ENCODE results near the gene ELAVL1. TPM values are rescaled to one million over a fixed set of nuclear protein-coding genes. Genes with fewer than 3 reads are reported as not detected.
A peak's percentile ranks its signal among the peaks of the same experiment; 100 is the strongest.
"Not testable (repeated sequence)": the region's sequence is repeated elsewhere in the genome, so short reads cannot be mapped to it uniquely, and the experiment has no call there.

Gene ELAVL1
- total RNA-seq, 2 experiments from 2014 or later = 143 to 145 TPM

GRCh38 chr19:7961082-7961481, 44.4 kb downstream of the ELAVL1 start:
- POLR2A ChIA-PET; H3K27ac Mint-ChIP-seq; H3K4me1 Mint-ChIP-seq (ENCODE audit: low read depth); intact Hi-C loops (cut with micrococcal nuclease); H3K27me3 Mint-ChIP-seq; H3K9me3 Mint-ChIP-seq; DNase-seq; H3K4me3 Mint-ChIP-seq; CTCF ChIA-PET: not testable (repeated sequence)
- H3K36me3 Mint-ChIP-seq = peaks cover 14% of the 10 kb centered on the region

DNA sequence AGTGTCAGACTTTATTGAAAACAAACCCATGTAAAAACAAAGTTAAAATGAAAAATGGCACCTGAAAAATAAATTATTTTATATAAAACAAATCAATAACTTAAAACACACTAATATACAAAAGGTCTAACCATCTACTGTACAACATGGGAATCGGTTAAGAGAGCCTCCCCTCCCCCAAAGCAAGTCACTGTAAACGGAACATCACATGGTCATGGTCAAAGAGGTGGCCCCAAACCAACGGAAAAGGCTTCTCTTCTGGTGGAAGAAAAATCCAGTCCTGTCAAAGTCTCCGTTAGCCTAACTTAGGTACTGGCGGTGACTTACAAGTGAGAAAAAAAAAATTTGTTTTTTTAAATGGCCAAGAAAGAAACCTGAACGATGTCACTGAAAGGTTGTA, 46.2 kb downstream of the ELAVL1 start:
- Mint-ChIP-seq H3K4me1 (ENCODE audit: low read depth) (no peaks in the 10 kb centered on the region), H3K27ac (no peak overlapping the region), H3K36me3 (peaks cover 10% of the 10 kb centered on the region), H3K4me3 (no peak overlapping the region), H3K27me3 (no peaks in the 10 kb centered on the region), H3K9me3 (no peaks in the 10 kb centered on the region)
- ChIA-PET CTCF (interaction anchor here (2.3 to 2.6 kb wide), 2 partner anchors 11 to 15 kb away, joined by 6 to 13 read pairs; partner anchors contain the start of gene TIMM44), POLR2A (no interaction called here)
- intact Hi-C loops (cut with micrococcal nuclease) = no loop called here
- no peak for DNase-seq

DNA sequence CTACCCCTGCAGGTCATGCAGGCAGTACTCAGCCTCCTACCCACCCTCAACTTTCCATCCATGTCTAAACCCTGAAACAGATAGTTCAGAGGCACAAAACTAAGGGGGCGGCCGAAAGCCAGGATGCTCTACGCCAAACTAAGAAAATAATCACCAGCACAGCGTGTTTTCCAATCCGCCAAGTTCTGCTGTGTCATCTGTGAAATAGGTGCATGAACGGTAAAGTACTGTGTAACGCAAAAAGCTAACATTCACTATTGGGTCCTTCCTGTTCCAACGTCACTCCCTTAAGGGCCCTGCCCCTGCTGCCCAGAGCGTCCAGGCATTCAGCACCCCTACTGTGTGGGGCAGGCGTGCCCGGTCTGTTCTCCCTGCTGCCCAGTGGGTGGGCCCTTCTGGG, 49.7 kb downstream of the ELAVL1 start:
- Mint-ChIP-seq H3K9me3 (no peaks in the 10 kb centered on the region), H3K4me3 (no peak overlapping the region), H3K36me3 (no peaks in the 10 kb centered on the region), H3K27ac (no peak overlapping the region), H3K27me3 (no peaks in the 10 kb centered on the region), H3K4me1 (ENCODE audit: low read depth) (no peaks in the 10 kb centered on the region)
- no peak for DNase-seq
- ChIA-PET CTCF (interaction anchor here (2.1 kb wide), 1 partner anchor 12 kb away, joined by 11 read pairs; the partner anchor contains the start of gene TIMM44), POLR2A (no interaction called here)
- intact Hi-C loops (cut with micrococcal nuclease) = no loop called here

- Mint-ChIP-seq H3K4me1 (ENCODE audit: low read depth) (no peaks in the 10 kb centered on the region), H3K9me3 (no peaks in the 10 kb centered on the region), H3K4me3 (no peak overlapping the region), H3K27ac (no peak overlapping the region), H3K36me3 (no peaks in the 10 kb centered on the region), H3K27me3 (no peaks in the 10 kb centered on the region)
- no peak for DNase-seq
- CTCF ChIA-PET = no interaction called here
- intact Hi-C loops (cut with micrococcal nuclease) = no loop called here
- POLR2A ChIA-PET = interaction anchor here (0.6 to 1.6 kb wide), 2 partner anchors 10 to 516 kb away, joined by 5 read pairs; partner anchors contain the start of gene TIMM44
Observed at GRCh38 chr19:7953576-7953975, 51.9 kb downstream of the ELAVL1 start.

GRCh38 chr19:7953060-7953459, 52.4 kb downstream of the ELAVL1 start:
- CTCF ChIA-PET = no interaction called here
- no peak overlapping the region for H3K27ac Mint-ChIP-seq

GRCh38 chr19:7947939-7948338, 57.5 kb downstream of the ELAVL1 start:
- Mint-ChIP-seq H3K27me3 (no peaks in the 10 kb centered on the region), H3K9me3 (no peaks in the 10 kb centered on the region), H3K4me3 (no peak overlapping the region), H3K27ac (no peak overlapping the region), H3K36me3 (no peaks in the 10 kb centered on the region), H3K4me1 (ENCODE audit: low read depth) (peaks cover 13% of the 10 kb centered on the region)
- ChIA-PET CTCF (no interaction called here), POLR2A (no interaction called here)
- no peak for DNase-seq
- intact Hi-C loops (cut with micrococcal nuclease) = no loop called here

More at GRCh38 chr19:7953060-7953459, 52.4 kb downstream of the ELAVL1 start:
- Mint-ChIP-seq H3K9me3 (no peaks in the 10 kb centered on the region), H3K27me3 (no peaks in the 10 kb centered on the region), H3K4me3 (no peak overlapping the region), H3K36me3 (no peaks in the 10 kb centered on the region), H3K4me1 (ENCODE audit: low read depth) (no peaks in the 10 kb centered on the region)
- no peak for DNase-seq
- POLR2A ChIA-PET = interaction anchor here (0.6 kb wide), 1 partner anchor 516 kb away, joined by 5 read pairs; no protein-coding TSS in a partner anchor
- intact Hi-C loops (cut with micrococcal nuclease) = no loop called here

DNA sequence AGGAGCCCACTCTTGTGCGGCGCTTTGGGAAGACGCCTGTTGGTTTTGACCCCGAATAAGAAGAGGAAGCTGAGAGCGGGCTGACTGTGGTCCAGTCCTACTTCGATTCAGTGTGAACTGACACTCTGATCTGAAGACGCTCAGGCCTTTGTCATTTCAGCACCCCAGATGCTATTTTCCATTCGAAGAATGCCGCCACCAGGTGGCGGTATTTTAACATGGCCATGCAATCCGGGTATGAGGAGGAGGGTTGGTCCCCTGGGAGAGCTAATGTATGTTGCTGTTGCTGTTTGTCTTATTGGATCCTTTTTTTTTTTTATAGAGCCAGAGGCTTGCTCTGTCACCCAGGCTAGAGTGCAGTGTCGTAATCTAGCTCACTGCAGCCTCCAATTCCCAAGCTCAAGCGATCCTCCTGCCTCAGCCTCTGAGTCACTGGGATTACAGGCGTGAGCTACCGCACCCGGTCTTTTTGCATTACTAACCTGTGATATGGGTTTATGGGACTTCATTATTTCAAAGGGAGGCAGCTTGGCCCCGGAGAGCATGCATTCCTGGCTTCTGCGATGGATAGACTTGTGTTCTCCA, 61.2 kb downstream of the ELAVL1 start:
- ChIA-PET CTCF (interaction anchor here (0.6 to 3.4 kb wide), 36 partner anchors 8 to 635 kb away, joined by 3 to 46 read pairs (median 5); partner anchors contain the start of genes CERS4, ELAVL1, MAP2K7 and SNAPC2), POLR2A (interaction anchor here (0.6 to 2.1 kb wide), 14 partner anchors 8 to 379 kb away, joined by 3 to 10 read pairs (median 5); partner anchors contain the start of genes ELAVL1 and MAP2K7)
- no peaks in the 10 kb centered on the region for H3K27me3 Mint-ChIP-seq
- DNase-seq = peak; percentile 92
- intact Hi-C loops (cut with micrococcal nuclease) = loop anchor here (1.0 to 5.0 kb wide), 4 partner anchors 58 to 309 kb away; partner anchors contain the start of gene CCL25
- peaks cover 34% of the 10 kb centered on the region for H3K4me1 Mint-ChIP-seq (ENCODE audit: low read depth)
- peaks cover 10% of the 10 kb centered on the region for H3K36me3 Mint-ChIP-seq
- H3K4me3 Mint-ChIP-seq = peak overlapping the region; percentile 92
- peak overlapping the region; percentile 98 for H3K27ac Mint-ChIP-seq
- H3K9me3 Mint-ChIP-seq = no peaks in the 10 kb centered on the region

- H3K27ac Mint-ChIP-seq = peak within 1 kb of the TSS; percentile 98
- H3K9me3 Mint-ChIP-seq = no peaks in the 10 kb centered on the region
- ChIA-PET POLR2A (interaction anchor here (0.6 to 2.1 kb wide), 16 partner anchors 8 to 379 kb away, joined by 3 to 10 read pairs (median 5); partner anchors contain the start of genes ELAVL1, MAP2K7, PET100 and XAB2), CTCF (interaction anchor here (0.6 to 3.4 kb wide), 36 partner anchors 8 to 841 kb away, joined by 3 to 46 read pairs (median 6); partner anchors contain the start of genes ELAVL1, HNRNPM, MAP2K7 and SNAPC2)
- intact Hi-C loops (cut with micrococcal nuclease) = loop anchor here (1.0 to 5.0 kb wide), 7 partner anchors 23 to 378 kb away; partner anchors contain the start of genes CCL25, MAP2K7, NDUFA7 and RPS28
- no peaks in the 10 kb centered on the region for H3K27me3 Mint-ChIP-seq
- peak; percentile 99 for DNase-seq
- peak within 1 kb of the TSS; percentile 92 for H3K4me3 Mint-ChIP-seq
- peaks cover 13% of the 10 kb centered on the region for H3K36me3 Mint-ChIP-seq
- H3K4me1 Mint-ChIP-seq (ENCODE audit: low read depth) = peaks cover 38% of the 10 kb centered on the region
Observed at GRCh38 chr19:7943444-7944176, 61.8 kb downstream of the ELAVL1 start, which contains the start of gene TIMM44. TIMM44 (minus strand) TSS chr19:7943666; CDS start chr19:7943651, 15 bp downstream.

GRCh38 chr19:7942981-7943443, 62.4 kb downstream of the ELAVL1 start:
- ChIA-PET POLR2A (interaction anchor here (0.7 to 2.1 kb wide), 14 partner anchors 9 to 380 kb away, joined by 3 to 10 read pairs (median 5); partner anchors contain the start of genes ELAVL1, MAP2K7, PET100 and XAB2), CTCF (interaction anchor here (0.6 to 3.4 kb wide), 19 partner anchors 9 to 841 kb away, joined by 3 to 46 read pairs (median 11); partner anchors contain the start of genes ELAVL1, HNRNPM, MAP2K7 and SNAPC2)
- intact Hi-C loops (cut with micrococcal nuclease) = loop anchor here (1.0 to 5.0 kb wide), 5 partner anchors 23 to 378 kb away; partner anchors contain the start of genes CCL25, MAP2K7, NDUFA7 and RPS28
- H3K36me3 Mint-ChIP-seq = peaks cover 13% of the 10 kb centered on the region
- peak overlapping the region; percentile 98 for H3K27ac Mint-ChIP-seq
- no peaks in the 10 kb centered on the region for H3K9me3 Mint-ChIP-seq
- H3K4me3 Mint-ChIP-seq = peak overlapping the region; percentile 92
- DNase-seq = no peak
- H3K4me1 Mint-ChIP-seq (ENCODE audit: low read depth) = peaks cover 38% of the 10 kb centered on the region
- H3K27me3 Mint-ChIP-seq = no peaks in the 10 kb centered on the region

DNA sequence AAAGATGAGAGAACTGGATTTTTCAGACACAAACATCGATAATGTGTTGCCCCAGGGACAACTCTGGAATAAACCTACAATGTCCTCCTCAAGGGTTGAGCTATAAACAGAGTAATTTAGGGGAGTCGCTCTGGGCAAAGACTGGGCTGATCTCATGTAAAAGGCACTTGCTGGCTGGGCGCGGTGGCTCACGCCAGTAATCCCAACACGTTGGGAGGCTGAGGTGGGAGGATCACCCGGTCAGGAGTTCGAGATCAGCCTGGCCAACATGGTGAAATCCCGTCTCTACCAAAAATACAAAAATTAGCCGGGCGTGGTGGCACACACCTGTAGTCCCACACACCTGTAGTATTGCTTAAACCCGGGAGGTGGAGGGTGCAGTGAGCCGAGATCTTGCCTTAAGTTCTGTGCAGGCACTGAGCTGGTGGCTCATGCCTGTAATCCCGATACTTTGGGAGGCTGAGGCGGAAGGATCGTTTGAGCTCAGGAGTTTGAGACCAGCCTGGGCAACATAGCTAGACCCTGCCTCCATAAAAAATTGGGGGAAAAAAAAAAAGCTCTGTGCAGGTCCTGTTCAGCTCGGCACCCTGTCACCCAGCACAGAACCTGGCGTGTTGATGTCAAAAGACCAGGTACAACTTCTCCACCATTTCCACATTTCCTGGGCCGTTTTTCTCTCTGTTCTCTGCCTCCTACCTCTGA, 63.4 kb downstream of the ELAVL1 start:
- peaks cover 38% of the 10 kb centered on the region for H3K4me1 Mint-ChIP-seq (ENCODE audit: low read depth)
- peak overlapping the region; percentile 92 for H3K4me3 Mint-ChIP-seq
- ChIA-PET POLR2A (interaction anchor here (0.7 kb wide), 1 partner anchor 359 kb away, joined by 3 read pairs; no protein-coding TSS in a partner anchor), CTCF (interaction anchor here (0.7 to 2.5 kb wide), 2 partner anchors 15 to 374 kb away, joined by 4 to 13 read pairs; no protein-coding TSS in a partner anchor)
- intact Hi-C loops (cut with micrococcal nuclease) = loop anchor here (5.0 kb wide), 2 partner anchors 110 to 130 kb away; partner anchors contain the start of gene CCL25
- no peak for DNase-seq
- H3K27me3 Mint-ChIP-seq = no peaks in the 10 kb centered on the region
- H3K36me3 Mint-ChIP-seq = peaks cover 13% of the 10 kb centered on the region
- H3K27ac Mint-ChIP-seq = peak overlapping the region; percentile 23
- no peaks in the 10 kb centered on the region for H3K9me3 Mint-ChIP-seq

GRCh38 chr19:7940841-7941240, 64.6 kb downstream of the ELAVL1 start:
- ChIA-PET CTCF (interaction anchor here (1.7 kb wide), 1 partner anchor 12 kb away, joined by 5 read pairs; no protein-coding TSS in a partner anchor), POLR2A (no interaction called here)
- Mint-ChIP-seq H3K9me3 (no peaks in the 10 kb centered on the region), H3K27me3 (no peaks in the 10 kb centered on the region), H3K27ac (no peak overlapping the region), H3K4me1 (ENCODE audit: low read depth) (peaks cover 38% of the 10 kb centered on the region), H3K36me3 (peaks cover 17% of the 10 kb centered on the region), H3K4me3 (no peak overlapping the region)
- intact Hi-C loops (cut with micrococcal nuclease) = loop anchor here (5.0 kb wide), 2 partner anchors 111 to 131 kb away; partner anchors contain the start of gene CCL25
- DNase-seq = no peak
